Natural killer cell (primary cell): ENCODE data around the gene BCAS1. TPM values are rescaled to one million over a fixed set of nuclear protein-coding genes. Genes with fewer than 3 reads are reported as not detected.

ENCODE experiments used
- ATAC-seq, 3 donors: fragments of 150-1000 bp in 2 of 3; fragments of 200-7000 bp in 1 of 3; cut with Tn5 transposase; 1 replicate in 1 of 3; 2 replicates in 2 of 3; pipeline ENCODE4 v1.10.0; 2021; ENCODE audit warnings: mild to moderate bottlenecking in 2 of 3, moderate library complexity in 2 of 3
- DNase-seq, 2 donors: peaks; one replicate each; pipeline versions ENCODE4 v3.0.0 to v3.0.0-alpha.2; 2013 to 2021; ENCODE audit warnings: mixed read lengths in 1 of 2
- H3K27ac ChIP-seq: one replicate; pipeline ENCODE4 v1.5.1; 2013; ENCODE audit warnings: mild to moderate bottlenecking, low read length
- H3K27me3 ChIP-seq: one replicate; pipeline ENCODE4 v1.6.1; 2013; ENCODE audit warnings: low read length; ENCODE audit not compliant: control insufficient read depth, insufficient read depth
- H3K36me3 ChIP-seq: one replicate; pipeline ENCODE4 v1.6.1; 2013; ENCODE audit warnings: low read length; ENCODE audit not compliant: control insufficient read depth, insufficient read depth
- H3K4me1 ChIP-seq: one replicate; pipeline ENCODE4 v1.6.1; 2013; ENCODE audit warnings: low read length; ENCODE audit not compliant: control insufficient read depth, insufficient read depth
- H3K4me3 ChIP-seq: one replicate; pipeline ENCODE4 v1.5.1; 2013; ENCODE audit warnings: low read length
- H3K9me3 ChIP-seq: one replicate; pipeline ENCODE4 v1.6.1; 2013; ENCODE audit warnings: low read length; ENCODE audit not compliant: control insufficient read depth, insufficient read depth
- H3K27ac Mint-ChIP-seq, 2 donors: one replicate each; pipeline ENCODE4 v1.8.0; 2022; ENCODE audit warnings: mild to moderate bottlenecking in 2 of 2, mixed read lengths in 2 of 2, moderate library complexity in 1 of 2
- H3K27me3 Mint-ChIP-seq, 2 donors: one replicate each; pipeline ENCODE4 v1.8.0; 2022; ENCODE audit warnings: low read depth in 2 of 2, mixed read lengths in 2 of 2
- H3K36me3 Mint-ChIP-seq: one replicate; pipeline ENCODE4 v1.8.0; 2022; ENCODE audit warnings: mixed read lengths
- H3K4me1 Mint-ChIP-seq, 2 donors: one replicate each; pipeline ENCODE4 v1.8.0; 2022; ENCODE audit warnings: mixed read lengths in 2 of 2
- H3K4me3 Mint-ChIP-seq: one replicate; pipeline ENCODE4 v1.8.0; 2022; ENCODE audit warnings: mild to moderate bottlenecking, moderate library complexity, mixed read lengths
- H3K9me3 Mint-ChIP-seq, 2 donors: one replicate each; pipeline ENCODE4 v1.8.0; 2022; ENCODE audit warnings: mixed read lengths in 2 of 2
- CTCF ChIP-seq: fragments of 200-600 bp; IDR thresholded peaks from one replicate; pipeline ENCODE4 v1.8.0; 2022; ENCODE audit warnings: antibody characterized with exemption
- WGBS: methylation state at CpG from one replicate; pipeline ENCODE4 v1.1.7; 2013; ENCODE audit warnings: missing lambda C conversion rate; ENCODE audit not compliant: insufficient coverage; 5-methylcytosine and 5-hydroxymethylcytosine counted together
- intact Hi-C: fragments of 100-400 bp; cut with micrococcal nuclease; formaldehyde crosslinking; loops from one replicate; pipeline ENCODE4 v1.14.2; 2022
- total RNA-seq, 4 donors: library from RNA; stranded (reverse); fragments of 120-200 nt in 1 of 4; gene quantifications; one replicate each; pipeline versions ENCODE4 v1.2.3 to v1.2.4, GENCODE V29; 2013 to 2022

The BCAS1 gene
- total RNA-seq, 3 donors from 2014 or later (not counting 1 experiment from before 2014, with no cell fraction given): 0.31 to 1.2 (median 0.68) TPM

- DNase-seq: no peak
- no peaks in the 10 kb centered on the region for H3K27me3 ChIP-seq
- no peaks in the 10 kb centered on the region for H3K27me3 Mint-ChIP-seq
- H3K36me3 Mint-ChIP-seq: no peaks in the 10 kb centered on the region
- no peaks in the 10 kb centered on the region for H3K9me3 Mint-ChIP-seq
- WGBS: 84% methylated on average over 6 of the region's 6 CpGs
- H3K4me1 Mint-ChIP-seq: peaks cover 15 to 21% of the 10 kb centered on the region in 2 donors
- H3K9me3 ChIP-seq: no peaks in the 10 kb centered on the region
- ATAC-seq: no peak
- intact Hi-C loops: no loop called here
- no peak overlapping the region for H3K4me3 Mint-ChIP-seq
- H3K27ac ChIP-seq: no peak overlapping the region
- H3K4me1 ChIP-seq: peaks cover 21% of the 10 kb centered on the region
- no peaks in the 10 kb centered on the region for H3K36me3 ChIP-seq
- H3K27ac Mint-ChIP-seq: no peak overlapping the region
- TF ChIP-seq CTCF: no peak
- no peak overlapping the region for H3K4me3 ChIP-seq
Observed at GRCh38 chr20:53911301-53911700, 159.1 kb downstream of the BCAS1 start.

- H3K27ac ChIP-seq: no peak overlapping the region
- H3K27me3 ChIP-seq: no peaks in the 10 kb centered on the region
- Mint-ChIP-seq H3K27ac (peak overlapping the region in 1 of 2 donors; percentile 33), H3K9me3 (no peaks in the 10 kb centered on the region), H3K4me1 (peaks cover 8 to 13% of the 10 kb centered on the region in 2 donors), H3K27me3 (no peaks in the 10 kb centered on the region), H3K36me3 (no peaks in the 10 kb centered on the region), H3K4me3 (no peak overlapping the region)
- no peak overlapping the region for H3K4me3 ChIP-seq
- no peaks in the 10 kb centered on the region for H3K36me3 ChIP-seq
- WGBS: 94% methylated on average over 13 of the region's 13 CpGs
- intact Hi-C loops: no loop called here
- H3K4me1 ChIP-seq: peaks cover 14% of the 10 kb centered on the region
- no peaks in the 10 kb centered on the region for H3K9me3 ChIP-seq
- no peak for TF ChIP-seq CTCF
- DNase-seq: no peak
- no peak for ATAC-seq
Observed at GRCh38 chr20:53910351-53911002, 159.9 kb downstream of the BCAS1 start.

- Mint-ChIP-seq H3K4me1 (peaks cover 5 to 7% of the 10 kb centered on the region in 2 donors), H3K27ac (no peak overlapping the region), H3K4me3 (no peak overlapping the region), H3K9me3 (no peaks in the 10 kb centered on the region), H3K27me3 (no peaks in the 10 kb centered on the region), H3K36me3 (no peaks in the 10 kb centered on the region)
- Histone ChIP-seq H3K9me3 (no peaks in the 10 kb centered on the region), H3K27me3 (no peaks in the 10 kb centered on the region), H3K27ac (no peak overlapping the region), H3K4me1 (peaks cover 10% of the 10 kb centered on the region), H3K36me3 (no peaks in the 10 kb centered on the region), H3K4me3 (no peak overlapping the region)
- DNase-seq (no peak), ATAC-seq (no peak)
- TF ChIP-seq CTCF: no peak
- 94% methylated on average over 11 of the region's 11 CpGs for WGBS
- intact Hi-C loops: no loop called here
Observed at GRCh38 chr20:53907968-53908751, 162.2 kb downstream of the BCAS1 start.
